GM12878 (cell line): ENCODE data around the gene MAML2. TPM values are rescaled to one million over a fixed set of nuclear protein-coding genes. Genes with fewer than 3 reads are reported as not detected.

Source experiments
- ATAC-seq: fragments of 200-7000 bp; cut with Tn5 transposase; 3 replicates; pipeline ENCODE4 v1.9.1; 2020; ENCODE audit warnings: mild to moderate bottlenecking, moderate library complexity
- BruUV-seq: library from RNA; stranded (reverse); fragments of 400-500 nt; replicated peaks from 2 replicates; lab custom pipeline; 2021; lab: Mats Ljungman, UMichigan
- CTCF ChIA-PET: fragments of 300-600 bp; sonication (Branson Sonifier 250); formaldehyde crosslinking; extraction: SDS; loops from one replicate; lab custom pipeline; 2021; ENCODE audit warnings: inconsistent platforms; lab: Yijun Ruan, JAX
- POLR2A ChIA-PET: fragments of 350-600 bp; formaldehyde crosslinking; extraction: SDS; loops from one replicate; lab custom pipeline; 2021; ENCODE audit warnings: inconsistent platforms; lab: Charles Lee
- RAD21 ChIA-PET: fragments of 300-600 bp; sonication (Branson Sonifier 250); formaldehyde crosslinking; loops from one replicate; lab custom pipeline; 2023; ENCODE audit warnings: antibody characterized with exemption; ENCODE audit not compliant: unreplicated experiment; lab: Charles Lee
- SMC1A ChIA-PET: fragments of 300-600 bp; sonication (Branson Sonifier 250); formaldehyde crosslinking; loops from one replicate; lab custom pipeline; 2023; ENCODE audit not compliant: unreplicated experiment, uncharacterized antibody; lab: Charles Lee
- DNase-seq: peaks from one replicate; pipeline ENCODE4 v3.0.0-alpha.2; 2011; ENCODE audit warnings: low read depth, low spot score
- FAIRE-seq: peaks from 3 replicates; lab custom pipeline; 2011; peaks lifted over from hg19 to GRCh38; lab: Jason Lieb, UNC
- H2AFZ ChIP-seq: 2 replicates; pipeline ENCODE4 v1.6.0; 2011; ENCODE audit warnings: low read depth, low read length, control low read depth; ENCODE audit not compliant: control insufficient read depth
- H3K27ac ChIP-seq: 2 replicates; pipeline ENCODE4 v1.5.1; 2011; ENCODE audit warnings: control low read depth; ENCODE audit not compliant: control insufficient read depth, insufficient read depth
- H3K27me3 ChIP-seq, 2 experiments: replicated peaks in 1 of 2; 2 replicates each; pipeline versions ENCODE4 v1.6.0 to v1.6.1; 2011; ENCODE audit warnings: low read length in 1 of 2; ENCODE audit not compliant: control insufficient read depth in 2 of 2, insufficient read depth in 2 of 2
- H3K36me3 ChIP-seq, 2 experiments: 2 replicates each; pipeline ENCODE4 v1.5.1; 2011; ENCODE audit warnings: low read length in 1 of 2; ENCODE audit not compliant: control insufficient read depth in 2 of 2, insufficient read depth in 2 of 2
- H3K4me1 ChIP-seq: 2 replicates; pipeline ENCODE4 v1.6.1; 2011; ENCODE audit warnings: mild to moderate bottlenecking, low read length, moderate library complexity, mixed read lengths; ENCODE audit not compliant: control insufficient read depth, insufficient read depth
- H3K4me2 ChIP-seq: 2 replicates; pipeline ENCODE4 v1.6.0; 2011; ENCODE audit warnings: control low read depth; ENCODE audit not compliant: control insufficient read depth, insufficient read depth
- H3K4me3 ChIP-seq: fragments of 200-600 bp; sonication (generic); 2 replicates; pipeline ENCODE4 v1.5.1; 2016
- H3K79me2 ChIP-seq: 2 replicates; pipeline ENCODE4 v1.6.0; 2011; ENCODE audit warnings: low read length; ENCODE audit not compliant: control insufficient read depth, insufficient read depth
- H3K9ac ChIP-seq: 2 replicates; pipeline ENCODE4 v1.8.0; 2011; ENCODE audit warnings: low read length, control low read depth, mixed read lengths; ENCODE audit not compliant: control insufficient read depth, insufficient read depth
- H3K9me3 ChIP-seq: replicated peaks from 3 replicates; pipeline ENCODE4 v1.5.1; 2011; ENCODE audit warnings: mild to moderate bottlenecking, low read length; ENCODE audit not compliant: control insufficient read depth, insufficient read depth
- H4K20me1 ChIP-seq: 2 replicates; pipeline ENCODE4 v1.6.0; 2011; ENCODE audit not compliant: control insufficient read depth, insufficient read depth
- ATF2 ChIP-seq: IDR thresholded peaks from 2 replicates; pipeline ENCODE4 v1.6.1; 2012; ENCODE audit warnings: low read length, inconsistent platforms
- FOXM1 ChIP-seq: IDR thresholded peaks from 2 replicates; pipeline ENCODE4 v1.6.1; 2012; ENCODE audit warnings: low read depth, mild to moderate bottlenecking, inconsistent platforms, low read length, moderate library complexity
- HDGF ChIP-seq: fragments of 450-650 bp; IDR thresholded peaks from 2 replicates; pipeline ENCODE4 v1.6.1; 2016; ENCODE audit warnings: antibody characterized with exemption
- MLLT1 ChIP-seq: fragments of 450-650 bp; IDR thresholded peaks from 2 replicates; pipeline ENCODE4 v1.6.1; 2016; ENCODE audit warnings: mild to moderate bottlenecking
- POLR2A ChIP-seq: IDR thresholded peaks from 2 replicates; pipeline ENCODE4 v1.6.1; 2011; ENCODE audit warnings: low read depth, mild to moderate bottlenecking, low read length
- PRDM15 ChIP-seq: fragments of 450-650 bp; formaldehyde crosslinking; IDR thresholded peaks from 2 replicates; pipeline ENCODE4 v1.4.0; 2020; ENCODE audit warnings: mild to moderate bottlenecking, moderate library complexity
- WGBS: methylation state at CpG from one replicate; pipeline ENCODE4 v1.1.6; 2016; ENCODE audit warnings: low lambda C conversion rate; ENCODE audit not compliant: insufficient replicate concordance, insufficient coverage; ENCODE audit errors: missing lambda C conversion rate; 5-methylcytosine and 5-hydroxymethylcytosine counted together
- in situ Hi-C: fragments of 300-500 bp; cut with MboI; formaldehyde crosslinking; loops from 9 replicates; pipeline ENCODE4 v1.14.3; 2018; ENCODE audit warnings: mixed read lengths
- intact Hi-C: fragments of 100-400 bp; cut with micrococcal nuclease; formaldehyde crosslinking; loops from one replicate; pipeline ENCODE4 v1.14.2; 2022; ENCODE audit not compliant: unreplicated experiment
- polyA plus RNA-seq, 11 experiments: library from polyadenylated mRNA; depleted of rRNA in 4 of 11; unstranded in 6 of 11; stranded (reverse) in 5 of 11; fragments of >200 nt; fragmentation: Nextera tagmentation in 4 of 11; fragmentation: Illumina TruSeq in 1 of 11; extraction: Ambion mirVana in 4 of 11; extraction: Trizol in 1 of 11; gene quantifications; 1 replicate in 1 of 11; 2 replicates in 10 of 11; pipeline versions ENCODE4 v1.2.1 to v1.2.3, GENCODE V29; 2011 to 2016; ENCODE audit warnings: inconsistent platforms in 2 of 11, missing spikeins in 2 of 11, low read depth in 1 of 11
- total RNA-seq, 4 experiments: library from RNA; depleted of rRNA in 3 of 4; stranded (reverse); fragments of >200 nt in 3 of 4; fragmentation: Illumina TruSeq in 1 of 4; extraction: Trizol in 1 of 4; gene quantifications; 2 replicates each; pipeline versions ENCODE4 v1.2.1 to v1.2.3, GENCODE V29; 2013 to 2021

MAML2 gene
- total and polyA plus RNA-seq, 10 of the 15 experiments (the other 5 are each of a cell fraction or from before 2014, with no cell fraction given): 2.5 to 15.1 (median 12.0) TPM

- ATAC-seq: no peak
- FAIRE-seq: no peak
- ChIA-PET RAD21 (no interaction called here), CTCF (interaction anchor here (1.2 kb wide), 1 partner anchor 46 kb away, joined by 3 read pairs; no protein-coding TSS in a partner anchor), POLR2A (interaction anchor here (0.7 kb wide), 1 partner anchor 13 kb away, joined by 3 read pairs; no protein-coding TSS in a partner anchor), SMC1A (interaction anchor here (0.6 to 1.6 kb wide), 6 partner anchors 8 to 136 kb away, joined by 3 to 8 read pairs (median 4); no protein-coding TSS in a partner anchor)
- no TSS peak for BruUV-seq
- H2AFZ ChIP-seq: no peak overlapping the region
- no peaks in the 10 kb centered on the region for H3K27me3 ChIP-seq
- no peak overlapping the region for H3K4me2 ChIP-seq
- peaks cover 41% of the 10 kb centered on the region for H3K4me1 ChIP-seq
- TF ChIP-seq POLR2A (no peak), FOXM1 (no peak), PRDM15 (CRISPR knock-in tag) (no peak), ATF2 (no peak), MLLT1 (no peak), HDGF (no peak)
- DNase-seq: no peak
- no peak overlapping the region for H3K4me3 ChIP-seq
- H3K36me3 ChIP-seq: peaks cover 0 to 4% of the 10 kb centered on the region in 2 experiments; a peak in 2 of 4 replicates
- H3K9me3 ChIP-seq: peaks cover 3% of the 10 kb centered on the region; the same call in 2 of the 3 replicates
- peaks cover 70% of the 10 kb centered on the region for H3K79me2 ChIP-seq
- 67% methylated on average over 1 of the region's 1 CpG for WGBS
- H3K27ac ChIP-seq: no peak overlapping the region
- H3K9ac ChIP-seq: no peak overlapping the region
- in situ Hi-C loops: no loop called here
- H4K20me1 ChIP-seq: no peaks in the 10 kb centered on the region
- intact Hi-C loops: no loop called here
These were observed 53.0 kb downstream of the MAML2 start for GRCh38 chr11:96290031-96290430.
